HepG2 (cell line): Measurements from ENCODE around the gene HAS3. TPM values are rescaled to one million over a fixed set of nuclear protein-coding genes. Genes with fewer than 3 reads are reported as not detected.

Source experiments
- ARNT ChIP-seq: fragments of 450-650 bp; IDR thresholded peaks from 2 replicates; pipeline ENCODE4 v1.6.1; 2017
- CBFB ChIP-seq: sonication (generic); formaldehyde crosslinking; IDR thresholded peaks from 2 replicates; pipeline ENCODE4 v1.4.0; 2020; ENCODE audit warnings: missing genetic modification reagents
- CBX5 ChIP-seq: sonication (generic); formaldehyde crosslinking; IDR thresholded peaks from 2 replicates; pipeline ENCODE4 v1.4.0; 2020; ENCODE audit warnings: missing genetic modification reagents, borderline replicate concordance
- CERS6 ChIP-seq: sonication (generic); formaldehyde crosslinking; IDR thresholded peaks from 2 replicates; pipeline ENCODE4 v1.5.0; 2020; ENCODE audit warnings: missing genetic modification reagents
- CREB1 ChIP-seq, 2 experiments: fragments of 450-650 bp in 1 of 2; IDR thresholded peaks; 2 replicates each; pipeline ENCODE4 v1.6.1; 2016 to 2017; ENCODE audit warnings: control low read depth in 1 of 2, mild to moderate bottlenecking in 1 of 2, missing compliant biosample characterization in 1 of 2, missing genetic modification characterization in 1 of 2
- CTCF ChIP-seq: sonication (generic); formaldehyde crosslinking; IDR thresholded peaks from 2 replicates; pipeline ENCODE4 v1.5.0; 2020; ENCODE audit warnings: mild to moderate bottlenecking, missing genetic modification reagents, moderate library complexity
- FOXC1 ChIP-seq: sonication (generic); formaldehyde crosslinking; IDR thresholded peaks from 2 replicates; pipeline ENCODE4 v1.8.0; 2022; ENCODE audit warnings: mild to moderate bottlenecking, missing genetic modification reagents, borderline replicate concordance
- GABPB1 ChIP-seq: IDR thresholded peaks from 2 replicates; pipeline ENCODE4 v1.6.1; 2016; ENCODE audit warnings: mild to moderate bottlenecking, missing genetic modification reagents, moderate library complexity, missing compliant biosample characterization
- HHEX ChIP-seq: IDR thresholded peaks from 2 replicates; pipeline ENCODE4 v1.6.1; 2016; ENCODE audit warnings: control low read depth
- HNF4A ChIP-seq: sonication (generic); formaldehyde crosslinking; IDR thresholded peaks from 2 replicates; pipeline ENCODE4 v1.4.0; 2020; ENCODE audit warnings: missing genetic modification reagents
- KDM2A ChIP-seq: sonication (generic); formaldehyde crosslinking; IDR thresholded peaks from 2 replicates; pipeline ENCODE4 v1.4.0; 2020; ENCODE audit warnings: low read depth, missing genetic modification reagents, borderline replicate concordance
- MAZ ChIP-seq, 2 experiments: sonication (generic) in 1 of 2; formaldehyde crosslinking in 1 of 2; IDR thresholded peaks; 2 replicates each; pipeline versions ENCODE4 v1.5.0 to v1.6.1; 2012 to 2020; ENCODE audit warnings: low read depth in 2 of 2, mild to moderate bottlenecking in 2 of 2, borderline replicate concordance in 1 of 2, improper control_type of control experiment in 1 of 2, low read length in 1 of 2, missing genetic modification reagents in 1 of 2, moderate library complexity in 1 of 2
- MED13 ChIP-seq: sonication (generic); formaldehyde crosslinking; IDR thresholded peaks from 2 replicates; pipeline ENCODE4 v1.5.0; 2020; ENCODE audit warnings: missing genetic modification reagents
- NR2F2 ChIP-seq: IDR thresholded peaks from 2 replicates; pipeline ENCODE4 v1.6.1; 2012; ENCODE audit warnings: low read depth, inconsistent platforms, borderline replicate concordance
- PCBP1 ChIP-seq: fragments of 200-400 bp; formaldehyde crosslinking; IDR thresholded peaks from 2 replicates; pipeline ENCODE4 v1.6.1; 2017; ENCODE audit warnings: mild to moderate bottlenecking, low read depth, low read length, borderline replicate concordance
- TCF7 ChIP-seq: sonication (generic); IDR thresholded peaks from 2 replicates; pipeline ENCODE4 v1.6.1; 2016; ENCODE audit warnings: antibody characterized with exemption, low read depth
- ZC3H13 ChIP-seq: sonication (generic); formaldehyde crosslinking; IDR thresholded peaks from 2 replicates; pipeline ENCODE4 v1.8.1; 2023; ENCODE audit warnings: mild to moderate bottlenecking, missing genetic modification reagents, moderate library complexity
- ZC3H4 ChIP-seq: sonication (generic); formaldehyde crosslinking; IDR thresholded peaks from 2 replicates; pipeline ENCODE4 v1.4.0; 2020; ENCODE audit warnings: missing genetic modification reagents, borderline replicate concordance
- ZFP36L1 ChIP-seq: sonication (generic); formaldehyde crosslinking; IDR thresholded peaks from 2 replicates; pipeline ENCODE4 v1.8.0; 2022; ENCODE audit warnings: mild to moderate bottlenecking, missing genetic modification reagents, moderate library complexity
- ZFYVE20 ChIP-seq: sonication (generic); formaldehyde crosslinking; IDR thresholded peaks from 2 replicates; pipeline ENCODE4 v1.8.0; 2023; ENCODE audit warnings: low read depth, mild to moderate bottlenecking, moderate library complexity, missing genetic modification reagents, borderline replicate concordance
- ZNF572 ChIP-seq: sonication (generic); formaldehyde crosslinking; IDR thresholded peaks from 2 replicates; pipeline ENCODE4 v1.5.1; 2020; ENCODE audit warnings: mild to moderate bottlenecking, missing genetic modification reagents
- ZNF747 ChIP-seq: sonication (generic); formaldehyde crosslinking; IDR thresholded peaks from 2 replicates; pipeline ENCODE4 v1.8.1; 2023; ENCODE audit warnings: missing genetic modification reagents, mild to moderate bottlenecking, borderline replicate concordance
- ZNF878 ChIP-seq: sonication (generic); formaldehyde crosslinking; IDR thresholded peaks from 2 replicates; pipeline ENCODE4 v1.8.1; 2023; ENCODE audit warnings: mild to moderate bottlenecking, missing genetic modification reagents, moderate library complexity
- polyA plus RNA-seq, 8 experiments: library from polyadenylated mRNA; depleted of rRNA in 3 of 8; stranded (reverse) in 7 of 8; unstranded in 1 of 8; fragments of >200 nt; fragmentation: Illumina TruSeq in 4 of 8; extraction: Trizol in 4 of 8; gene quantifications; 2 replicates each; pipeline versions ENCODE4 v1.2.1 to v1.2.3, GENCODE V29; 2011 to 2016; ENCODE audit warnings: low read depth in 4 of 8, missing spikeins in 1 of 8, mixed read lengths in 1 of 8; ENCODE audit not compliant: insufficient read depth in 1 of 8
- total RNA-seq, 5 experiments: library from RNA; depleted of rRNA; stranded (reverse); fragments of >200 nt; fragmentation: Illumina TruSeq; extraction: Trizol; gene quantifications; 2 replicates each; pipeline ENCODE4 v1.2.3, GENCODE V29; 2016; ENCODE audit warnings: low read depth in 1 of 5
- TF ChIP-seq, protein P1 (sequence below): IDR thresholded peaks from 2 replicates; pipeline ENCODE4 v1.6.1; 2018; ENCODE audit warnings: missing genetic modification reagents
- TF ChIP-seq, protein P2 (sequence below): sonication (generic); formaldehyde crosslinking; IDR thresholded peaks from 2 replicates; pipeline ENCODE4 v1.8.0; 2022; ENCODE audit warnings: mild to moderate bottlenecking, missing genetic modification reagents, moderate library complexity

HAS3 gene
- total and polyA plus RNA-seq, 2 of the 13 experiments (the other 11 are each of a cell fraction or from before 2014, with no cell fraction given) = 0.04 to 0.30 TPM

DNA sequence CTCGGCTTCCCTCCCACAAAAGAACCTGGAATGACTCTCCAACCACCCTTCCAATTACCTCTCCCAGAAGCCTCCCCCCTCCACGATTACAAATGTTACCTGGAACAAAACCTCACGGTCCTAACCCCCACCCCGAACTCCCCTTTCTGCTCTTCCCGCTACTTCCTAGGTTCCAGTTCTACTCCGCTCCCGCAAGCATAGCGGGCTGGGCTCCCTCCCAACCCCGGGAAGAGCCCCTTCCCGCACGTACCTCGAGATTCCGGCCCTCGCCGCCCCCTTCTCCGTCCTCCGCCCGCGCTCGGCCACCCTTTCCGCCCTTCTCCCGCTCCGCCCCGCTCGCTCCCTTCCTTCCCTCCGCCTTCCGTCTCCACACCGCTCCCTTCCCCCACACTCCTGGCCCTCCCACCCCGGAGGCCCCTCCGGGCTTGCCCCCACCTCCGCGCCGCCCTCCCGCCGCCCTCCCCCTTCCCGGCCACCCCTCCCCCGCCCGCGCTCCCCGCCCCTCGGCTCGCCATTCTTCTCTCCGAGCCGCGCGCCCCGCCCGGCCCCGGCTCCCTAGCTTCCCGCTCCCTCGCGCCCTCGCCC lies 26.5 kb downstream of the HAS3 start (continued):
- TF ChIP-seq CTCF (CRISPR knock-in tag) (no peak), CREB1 (IDR thresholded peaks at IDR 0.05) (no peak), CREB1 (CRISPR knock-in tag; IDR thresholded peaks at IDR 0.05) (no peak), CBX5 (CRISPR knock-in tag) (0 out of 2 replicates have a peak, but pooled peaks have one; percentile 33), FOXC1 (CRISPR knock-in tag) (no peak), GABPB1 (CRISPR knock-in tag) (peak; percentile 66; the same call in 1 of the 2 replicates), ZNF878 (CRISPR knock-in tag) (no peak; the same call in 1 of the 2 replicates), HNF4A (no peak), ARNT (no peak), ZC3H13 (peak; percentile 5; the same call in 1 of the 2 replicates), CBFB (no peak), ZFP36L1 (CRISPR knock-in tag) (peak; percentile 11; the same call in 1 of the 2 replicates), TCF7 (no peak), ZC3H4 (CRISPR knock-in tag) (0 out of 2 replicates have a peak, but pooled peaks have one; percentile 50), ZNF747 (CRISPR knock-in tag) (0 out of 2 replicates have a peak, but pooled peaks have one; percentile 13), NR2F2 (0 out of 2 replicates have a peak, but pooled peaks have one; percentile 8), ZFYVE20 (CRISPR knock-in tag) (peak; percentile 43; the same call in 1 of the 2 replicates), HHEX (CRISPR knock-in tag) (no peak), PCBP1 (0 out of 2 replicates have a peak, but pooled peaks have one; percentile 61), CERS6 (no peak), ZNF572 (no peak), MAZ (IDR thresholded peaks at IDR 0.05; ENCODE audit: borderline replicate concordance, low read depth, low read length) (peak; percentile 91), MAZ (CRISPR knock-in tag; IDR thresholded peaks at IDR 0.05; ENCODE audit: low read depth) (no peak), KDM2A (CRISPR knock-in tag) (peak; percentile 72; the same call in 1 of the 2 replicates), MED13 (CRISPR knock-in tag) (peak; percentile 22; the same call in 1 of the 2 replicates)
- TF ChIP-seq, protein P1, sequence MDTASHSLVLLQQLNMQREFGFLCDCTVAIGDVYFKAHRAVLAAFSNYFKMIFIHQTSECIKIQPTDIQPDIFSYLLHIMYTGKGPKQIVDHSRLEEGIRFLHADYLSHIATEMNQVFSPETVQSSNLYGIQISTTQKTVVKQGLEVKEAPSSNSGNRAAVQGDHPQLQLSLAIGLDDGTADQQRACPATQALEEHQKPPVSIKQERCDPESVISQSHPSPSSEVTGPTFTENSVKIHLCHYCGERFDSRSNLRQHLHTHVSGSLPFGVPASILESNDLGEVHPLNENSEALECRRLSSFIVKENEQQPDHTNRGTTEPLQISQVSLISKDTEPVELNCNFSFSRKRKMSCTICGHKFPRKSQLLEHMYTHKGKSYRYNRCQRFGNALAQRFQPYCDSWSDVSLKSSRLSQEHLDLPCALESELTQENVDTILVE (CRISPR knock-in tag) = peak; percentile 86; the same call in 1 of the 2 replicates
- TF ChIP-seq, protein P2, sequence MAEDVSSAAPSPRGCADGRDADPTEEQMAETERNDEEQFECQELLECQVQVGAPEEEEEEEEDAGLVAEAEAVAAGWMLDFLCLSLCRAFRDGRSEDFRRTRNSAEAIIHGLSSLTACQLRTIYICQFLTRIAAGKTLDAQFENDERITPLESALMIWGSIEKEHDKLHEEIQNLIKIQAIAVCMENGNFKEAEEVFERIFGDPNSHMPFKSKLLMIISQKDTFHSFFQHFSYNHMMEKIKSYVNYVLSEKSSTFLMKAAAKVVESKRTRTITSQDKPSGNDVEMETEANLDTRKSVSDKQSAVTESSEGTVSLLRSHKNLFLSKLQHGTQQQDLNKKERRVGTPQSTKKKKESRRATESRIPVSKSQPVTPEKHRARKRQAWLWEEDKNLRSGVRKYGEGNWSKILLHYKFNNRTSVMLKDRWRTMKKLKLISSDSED (CRISPR knock-in tag) = no peak
